KMS-11 (cell line): ENCODE results near the gene VWA3A.

Experiments
- H2AFZ ChIP-seq: fragments of 200-600 bp; sonication (generic); 2 replicates; pipeline ENCODE4 v1.6.1; 2016; ENCODE audit warnings: antibody characterized with exemption, mixed run types, low read depth
- H3K27ac ChIP-seq: fragments of 200-600 bp; sonication (generic); 2 replicates; pipeline ENCODE4 v1.6.1; 2016; ENCODE audit warnings: mild to moderate bottlenecking, mixed run types
- H3K27me3 ChIP-seq: fragments of 200-600 bp; sonication (generic); 2 replicates; pipeline ENCODE4 v1.6.1; 2017; ENCODE audit warnings: mild to moderate bottlenecking, low read depth, mixed run types, moderate library complexity; ENCODE audit not compliant: insufficient read depth
- H3K36me3 ChIP-seq: fragments of 200-600 bp; sonication (generic); 2 replicates; pipeline ENCODE4 v1.6.1; 2017; ENCODE audit warnings: mild to moderate bottlenecking, mixed run types; ENCODE audit not compliant: insufficient read depth
- H3K4me1 ChIP-seq: fragments of 200-600 bp; sonication (generic); 2 replicates; pipeline ENCODE4 v1.6.1; 2016; ENCODE audit warnings: mild to moderate bottlenecking, low read depth, mixed run types; ENCODE audit not compliant: poor library complexity, severe bottlenecking
- H3K4me2 ChIP-seq: fragments of 200-600 bp; sonication (generic); 2 replicates; pipeline ENCODE4 v1.7.0; 2016; ENCODE audit warnings: mild to moderate bottlenecking, mixed run types
- H3K4me3 ChIP-seq: fragments of 200-600 bp; sonication (generic); IDR thresholded peaks from 2 replicates; pipeline ENCODE4 v1.6.1; 2017; ENCODE audit warnings: low read depth, low read length, mixed read lengths; ENCODE audit not compliant: insufficient read depth
- H3K79me2 ChIP-seq: fragments of 200-600 bp; sonication (generic); 2 replicates; pipeline ENCODE4 v1.6.1; 2016; ENCODE audit warnings: low read depth, mixed run types; ENCODE audit not compliant: insufficient read depth
- H3K9ac ChIP-seq: fragments of 200-600 bp; sonication (generic); 2 replicates; pipeline ENCODE4 v1.6.1; 2016; ENCODE audit warnings: mild to moderate bottlenecking, mixed run types
- H4K20me1 ChIP-seq: fragments of 200-600 bp; sonication (generic); 2 replicates; pipeline ENCODE4 v1.6.1; 2016; ENCODE audit warnings: mild to moderate bottlenecking, mixed run types; ENCODE audit not compliant: insufficient read depth
- TF ChIP-seq, protein P1 (sequence below): fragments of 200-600 bp; sonication (generic); conservative IDR thresholded peaks from 2 replicates; pipeline ENCODE4 v1.6.1; 2017; ENCODE audit warnings: low read depth, mild to moderate bottlenecking, antibody characterized with exemption, low read length, moderate library complexity, mixed read lengths

Gene VWA3A

DNA sequence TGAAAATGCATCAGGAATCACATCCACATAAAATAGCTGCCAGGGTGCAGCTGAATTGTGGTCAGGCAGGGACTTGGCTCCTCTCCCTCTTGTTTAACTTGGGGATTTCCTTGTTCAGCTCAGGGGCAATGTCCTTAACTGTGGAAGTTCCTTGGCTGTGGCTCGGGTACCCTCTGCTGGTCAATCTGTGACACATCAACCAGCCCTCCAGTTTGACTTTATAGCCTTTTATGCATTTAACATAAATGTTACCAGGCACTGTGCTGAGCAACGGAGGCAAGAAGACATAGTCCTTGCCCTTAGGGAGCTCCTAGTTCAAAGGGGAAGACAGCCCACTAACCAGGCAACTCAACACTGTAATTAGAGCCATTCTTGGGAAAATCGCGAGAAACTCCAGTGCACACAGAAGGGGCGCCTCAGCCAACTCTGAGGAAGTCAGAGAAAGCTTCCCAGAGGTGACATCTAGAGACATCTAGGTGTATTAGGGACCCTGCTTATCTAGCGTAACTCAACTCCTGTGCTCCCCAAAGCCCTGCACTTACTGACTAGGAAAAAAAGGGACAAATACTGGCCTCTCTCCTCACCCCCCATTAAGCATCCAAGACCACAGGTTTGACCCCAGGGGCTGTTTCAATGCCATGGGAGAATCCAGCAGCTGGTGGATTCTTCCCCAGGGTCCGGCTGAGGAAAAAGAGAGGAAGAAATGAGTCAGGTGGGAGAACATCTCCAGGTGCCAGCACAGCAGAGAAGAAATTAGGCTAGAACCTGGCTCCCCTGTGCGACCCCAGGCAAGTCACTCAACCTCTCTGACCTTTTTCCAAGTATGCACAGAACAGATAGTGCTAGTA, 96.5 kb downstream of the VWA3A start:
- TF ChIP-seq, protein P1, sequence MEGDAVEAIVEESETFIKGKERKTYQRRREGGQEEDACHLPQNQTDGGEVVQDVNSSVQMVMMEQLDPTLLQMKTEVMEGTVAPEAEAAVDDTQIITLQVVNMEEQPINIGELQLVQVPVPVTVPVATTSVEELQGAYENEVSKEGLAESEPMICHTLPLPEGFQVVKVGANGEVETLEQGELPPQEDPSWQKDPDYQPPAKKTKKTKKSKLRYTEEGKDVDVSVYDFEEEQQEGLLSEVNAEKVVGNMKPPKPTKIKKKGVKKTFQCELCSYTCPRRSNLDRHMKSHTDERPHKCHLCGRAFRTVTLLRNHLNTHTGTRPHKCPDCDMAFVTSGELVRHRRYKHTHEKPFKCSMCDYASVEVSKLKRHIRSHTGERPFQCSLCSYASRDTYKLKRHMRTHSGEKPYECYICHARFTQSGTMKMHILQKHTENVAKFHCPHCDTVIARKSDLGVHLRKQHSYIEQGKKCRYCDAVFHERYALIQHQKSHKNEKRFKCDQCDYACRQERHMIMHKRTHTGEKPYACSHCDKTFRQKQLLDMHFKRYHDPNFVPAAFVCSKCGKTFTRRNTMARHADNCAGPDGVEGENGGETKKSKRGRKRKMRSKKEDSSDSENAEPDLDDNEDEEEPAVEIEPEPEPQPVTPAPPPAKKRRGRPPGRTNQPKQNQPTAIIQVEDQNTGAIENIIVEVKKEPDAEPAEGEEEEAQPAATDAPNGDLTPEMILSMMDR = peak; percentile 98
- H3K4me1 ChIP-seq = peaks cover 44% of the 10 kb centered on the region
- H2AFZ ChIP-seq = peak overlapping the region; percentile 68; the same call in 1 of the 2 replicates
- no peak overlapping the region for H3K4me3 ChIP-seq
- peak overlapping the region; percentile 46; the same call in 1 of the 2 replicates for H3K9ac ChIP-seq
- no peaks in the 10 kb centered on the region for H3K27me3 ChIP-seq
- no peaks in the 10 kb centered on the region for H3K79me2 ChIP-seq
- H4K20me1 ChIP-seq = no peaks in the 10 kb centered on the region
- H3K36me3 ChIP-seq = no peaks in the 10 kb centered on the region
- peak overlapping the region; percentile 47; the same call in 1 of the 2 replicates for H3K27ac ChIP-seq
- H3K4me2 ChIP-seq = peak overlapping the region; percentile 89

DNA sequence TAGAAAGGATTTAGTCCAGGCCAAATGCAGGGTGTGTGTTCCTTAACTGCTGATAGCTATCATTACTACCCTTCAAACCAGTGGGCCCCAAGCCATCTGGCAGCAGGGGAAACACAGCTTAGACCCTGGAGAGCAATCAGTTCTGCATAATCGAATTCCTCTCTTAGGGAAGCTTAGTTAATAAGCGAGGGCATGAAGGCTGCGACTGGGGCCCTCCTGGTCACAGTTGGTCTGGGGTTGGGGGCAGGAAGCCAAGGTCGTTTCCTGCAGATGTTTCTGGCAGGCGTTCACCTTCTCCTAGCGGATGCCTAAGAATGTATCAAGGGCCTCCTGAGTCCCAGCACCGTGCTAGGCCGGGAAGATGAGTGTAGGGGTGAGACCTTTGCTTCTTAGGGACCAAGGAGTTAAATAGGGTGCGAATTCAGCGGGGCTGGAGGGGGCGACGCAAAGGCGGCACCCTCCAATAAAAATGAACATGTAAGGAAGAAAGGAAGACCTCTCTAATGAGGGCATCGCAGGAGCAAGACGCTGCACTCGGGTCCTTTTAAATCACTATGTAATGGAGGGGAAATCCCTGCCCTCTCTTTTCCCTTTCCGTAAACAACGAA, 97.2 kb downstream of the VWA3A start:
- H3K27me3 ChIP-seq = no peaks in the 10 kb centered on the region
- TF ChIP-seq, protein P1 = no peak
- no peaks in the 10 kb centered on the region for H4K20me1 ChIP-seq
- H3K9ac ChIP-seq = peak overlapping the region; percentile 46; the same call in 1 of the 2 replicates
- H3K4me2 ChIP-seq = peak overlapping the region; percentile 89
- no peaks in the 10 kb centered on the region for H3K36me3 ChIP-seq
- peak overlapping the region; percentile 68 for H2AFZ ChIP-seq
- peaks cover 51% of the 10 kb centered on the region for H3K4me1 ChIP-seq
- H3K27ac ChIP-seq = peak overlapping the region; percentile 47
- no peaks in the 10 kb centered on the region for H3K79me2 ChIP-seq
- no peak overlapping the region for H3K4me3 ChIP-seq

DNA sequence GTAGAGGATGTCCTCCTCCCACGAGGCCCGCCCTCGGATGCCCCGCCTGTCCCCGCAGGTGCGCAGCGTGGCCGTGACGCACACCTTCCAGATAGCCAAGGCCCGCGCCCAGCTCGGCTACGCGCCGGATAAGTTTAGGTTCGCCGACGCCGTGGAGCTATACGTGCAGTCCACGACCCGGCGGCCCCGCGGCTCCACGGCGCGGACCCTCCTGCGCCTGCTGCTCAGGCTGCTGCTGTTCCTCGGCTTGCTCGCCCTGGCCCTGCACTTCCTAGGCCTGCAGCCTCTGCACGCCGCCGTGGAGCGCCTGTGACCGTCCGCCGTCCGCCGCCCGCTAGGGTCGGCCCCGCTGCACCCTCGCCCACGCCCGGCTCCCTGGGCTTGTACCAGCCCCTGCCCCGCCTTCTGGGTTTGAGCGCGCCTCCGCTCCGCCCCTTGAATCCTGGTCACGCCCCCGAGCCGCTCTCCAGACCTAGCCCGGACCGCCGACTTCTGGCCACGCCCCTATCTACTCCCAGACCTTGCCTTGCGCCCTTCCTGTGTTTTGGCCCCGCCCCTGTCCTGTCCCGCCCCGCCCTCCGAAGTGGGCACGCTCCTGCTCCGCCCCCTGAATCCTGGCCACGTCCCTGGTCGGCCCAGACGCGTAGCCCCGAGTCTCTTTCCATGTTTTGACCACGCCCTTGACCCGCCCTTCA, 97.9 kb downstream of the VWA3A start:
- Histone ChIP-seq H3K36me3 (no peaks in the 10 kb centered on the region), H2AFZ (peak overlapping the region; percentile 68), H3K79me2 (no peaks in the 10 kb centered on the region), H3K27me3 (no peaks in the 10 kb centered on the region), H4K20me1 (no peaks in the 10 kb centered on the region), H3K4me3 (no peak overlapping the region), H3K9ac (peak overlapping the region; percentile 46; the same call in 1 of the 2 replicates), H3K27ac (peak overlapping the region; percentile 47), H3K4me1 (peaks cover 58% of the 10 kb centered on the region), H3K4me2 (peak overlapping the region; percentile 89)
- TF ChIP-seq, protein P1 = no peak

DNA sequence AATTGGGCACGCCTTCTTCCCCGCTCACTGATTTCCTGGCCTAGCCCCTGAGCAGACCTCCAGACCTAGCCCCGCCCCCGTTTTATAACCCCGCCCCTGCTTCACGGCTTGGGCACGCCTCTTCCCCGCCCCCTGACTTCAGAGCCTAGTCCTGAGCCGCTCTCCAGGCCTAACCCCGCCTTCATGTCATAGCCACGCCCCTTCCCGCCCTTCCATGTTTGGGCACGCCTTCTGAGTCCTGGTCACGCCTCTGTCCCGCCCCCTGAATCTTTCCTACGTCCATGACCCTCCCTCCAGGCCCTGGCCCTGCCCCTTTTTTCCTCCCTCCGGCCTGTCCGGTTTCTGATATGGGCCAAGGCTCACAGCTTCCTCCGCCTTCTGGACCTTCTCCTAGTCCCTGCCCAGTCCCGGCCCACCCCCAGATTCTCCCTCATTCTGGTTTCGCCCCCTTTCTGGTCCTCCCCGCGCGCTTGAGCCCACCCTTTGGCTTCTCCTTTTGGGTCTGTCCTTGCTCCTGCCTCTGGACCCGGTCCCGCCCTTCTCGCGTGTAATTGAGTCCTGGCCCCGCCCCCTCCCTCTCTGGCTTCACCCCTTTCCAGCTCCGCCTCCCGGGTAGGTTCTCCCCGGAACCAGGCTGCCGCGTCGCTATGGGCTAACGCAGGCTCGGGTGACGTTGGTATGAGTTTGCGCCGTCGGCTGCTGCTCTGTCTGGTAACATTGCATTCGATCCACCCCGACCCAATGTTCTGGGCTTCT, 98.6 kb downstream of the VWA3A start:
- TF ChIP-seq, protein P1 = no peak
- Histone ChIP-seq H3K4me2 (peak overlapping the region; percentile 92), H2AFZ (peak overlapping the region; percentile 80), H3K27ac (peak overlapping the region; percentile 86), H3K4me3 (no peak overlapping the region), H4K20me1 (no peaks in the 10 kb centered on the region), H3K9ac (peak overlapping the region; percentile 56), H3K27me3 (no peaks in the 10 kb centered on the region), H3K4me1 (peaks cover 61% of the 10 kb centered on the region), H3K79me2 (no peaks in the 10 kb centered on the region), H3K36me3 (no peaks in the 10 kb centered on the region)
